Measurements from ENCODE around the gene ZNF587. TPM values are rescaled to one million over a fixed set of nuclear protein-coding genes. Genes with fewer than 3 reads are reported as not detected.

ZNF587 gene
- total and polyA plus RNA-seq, 2 of the 8 experiments (the other 6 are each of a cell fraction or from before 2014, with no cell fraction given): 18.1 to 42.1 TPM

DNA sequence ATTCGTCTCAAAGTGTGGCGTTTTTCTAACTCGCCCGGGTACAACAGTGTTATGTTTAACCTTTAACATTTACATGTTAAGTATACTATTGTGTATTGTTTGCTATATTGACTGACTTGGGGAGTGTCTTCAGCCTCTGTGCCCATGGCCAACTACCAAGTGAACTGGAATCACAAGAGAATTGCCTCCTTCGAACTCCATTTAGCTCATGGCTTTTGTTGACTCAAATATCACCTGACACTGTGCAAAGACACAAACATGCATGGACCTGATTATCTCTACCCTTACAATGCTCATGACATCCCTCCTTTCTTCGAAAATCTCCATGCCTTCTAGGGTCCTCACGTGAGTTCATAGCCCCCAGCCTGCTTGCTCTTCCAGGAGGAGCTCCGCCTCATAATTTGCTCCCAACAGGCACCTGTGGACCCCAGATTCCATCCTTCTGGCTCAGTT is 38.5 kb downstream of the ZNF587 start:
- Histone ChIP-seq H4K5ac (ENCODE audit: insufficient read length, low read depth, low read length) (peak overlapping the region; percentile 84), H3K9me3 (ENCODE audit: insufficient read depth in 2 of 2, low read depth in 1 of 2, low read length in 1 of 2) (no peaks in the 10 kb centered on the region), H3K23me2 (ENCODE audit: low read depth, low read length) (peaks cover 3% of the 10 kb centered on the region; the same call in 1 of the 2 replicates), H4K8ac (ENCODE audit: extremely low read depth, insufficient read depth, low read length) (peak overlapping the region; percentile 97; the same call in 1 of the 2 replicates), H3K79me2 (ENCODE audit: control insufficient read depth in 1 of 2, insufficient read depth in 2 of 2, low read length in 2 of 2) (peaks cover 42 to 56% of the 10 kb centered on the region in 2 experiments), H3K4ac (replicated peaks; ENCODE audit: insufficient read length, low read depth, low read length) (no peak overlapping the region), H3K23ac (ENCODE audit: insufficient read length) (no peak overlapping the region), H2BK20ac (ENCODE audit: low read length) (no peak overlapping the region), H2BK15ac (ENCODE audit: low read length) (no peak overlapping the region), H2BK12ac (ENCODE audit: low read depth, low read length) (no peak overlapping the region), H2AK5ac (ENCODE audit: low read depth, low read length) (0 out of 2 replicates have a peak overlapping the region, but pooled peaks have one; percentile 54), H3K27ac (ENCODE audit: low read depth, low read length) (peak overlapping the region; percentile 94), H3K36me3 (ENCODE audit: control insufficient read depth in 2 of 4, insufficient read depth in 4 of 4, low read length in 3 of 4) (peaks cover 0 to 26% (median 11%) of the 10 kb centered on the region in 4 experiments; a peak in 5 of 8 replicates), H2BK120ac (replicated peaks; ENCODE audit: low read depth, low read length) (no peak overlapping the region), H2BK5ac (ENCODE audit: low read depth, low read length) (peak overlapping the region; percentile 90), H4K20me1 (replicated peaks in 1 of 2; ENCODE audit: control insufficient read depth in 1 of 2, insufficient read depth in 2 of 2, low read length in 2 of 2) (peaks cover 7 to 10% of the 10 kb centered on the region in 2 experiments), H3K56ac (replicated peaks; ENCODE audit: insufficient read length, low read depth, low read length) (peak overlapping the region; percentile 91), H4K91ac (replicated peaks; ENCODE audit: insufficient read length, low read length) (peak overlapping the region; percentile 84), H3K4me2 (ENCODE audit: insufficient read depth in 1 of 2, low read depth in 2 of 2, low read length in 2 of 2) (peak overlapping the region; percentile 77 to 79), H3K14ac (ENCODE audit: insufficient read length) (no peak overlapping the region), H3K4me1 (replicated peaks in 1 of 4; ENCODE audit: control insufficient read depth in 3 of 4, insufficient read depth in 4 of 4, low read length in 3 of 4) (peaks cover 3 to 18% (median 10%) of the 10 kb centered on the region in 4 experiments; a peak in 6 of 7 replicates), H3K18ac (ENCODE audit: extremely low read depth, low read length) (peak overlapping the region; percentile 4; the same call in 1 of the 2 replicates), H3K4me3 (ENCODE audit: extremely low read depth in 1 of 4, insufficient read depth in 2 of 4, low read depth in 3 of 4, low read length in 4 of 4) (peak overlapping the region; percentile 89 to 97 (median 96)), H3K9ac (replicated peaks in 1 of 4; ENCODE audit: extremely low read depth in 1 of 4, low read depth in 3 of 4, low read length in 3 of 4) (peak overlapping the region; percentile 93 to 97 (median 97)), H2AFZ (ENCODE audit: low read length) (no peak overlapping the region), H3K79me1 (ENCODE audit: low read depth, low read length) (no peaks in the 10 kb centered on the region), H3K27me3 (replicated peaks in 1 of 4; ENCODE audit: control insufficient read depth in 3 of 4, extremely low read depth in 1 of 4, insufficient read depth in 3 of 4, low read length in 3 of 4) (no peaks in the 10 kb centered on the region)
- TF ChIP-seq KDM1A (IDR thresholded peaks at IDR 0.05; ENCODE audit: borderline replicate concordance, low read length): no peak
- no peak for TF ChIP-seq EP300 (IDR thresholded peaks at IDR 0.05; ENCODE audit: borderline replicate concordance in 1 of 2, low read depth in 2 of 2, low read length in 2 of 2)
- no peak for TF ChIP-seq TAF1 (IDR thresholded peaks at IDR 0.05; ENCODE audit: low read depth, low read length)
- no peak for TF ChIP-seq POLR2AphosphoS5 (IDR thresholded peaks at IDR 0.05; ENCODE audit: low read depth, low read length)
- no peak for FAIRE-seq
- WGBS, 2 experiments (ENCODE audit: extremely low coverage in 1 of 2, insufficient coverage in 1 of 2, insufficient read length in 1 of 2, insufficient replicate concordance in 2 of 2, low coverage in 1 of 2, low lambda C conversion rate in 2 of 2, missing lambda C conversion rate in 1 of 2): 0% methylated on average over 8 of the region's 8 CpGs; no CpG with 5 or more reads in 1 of the 2 experiments
- ChIA-PET CTCF (ENCODE audit: partially characterized antibody) (interaction anchor here (0.6 to 1.7 kb wide), 7 partner anchors 8 to 142 kb away, joined by 3 to 9 read pairs (median 4); partner anchors contain the start of genes ZNF587B and ZNF776), POLR2A (ENCODE audit: partially characterized antibody) (interaction anchor here (0.6 to 11.1 kb wide), 27 partner anchors 8 to 296 kb away, joined by 3 to 103 read pairs (median 7); partner anchors contain the start of genes ZNF135, ZNF417, ZNF418 and ZNF552)
- no peak for DNase-seq (ENCODE audit: low read depth in 1 of 2, low spot score in 2 of 2)

Data from H1 (cell line).